SK-MEL-5 (cell line): Measurements from ENCODE around the gene MTERF4. TPM values are rescaled to one million over a fixed set of nuclear protein-coding genes. Genes with fewer than 3 reads are reported as not detected.

Source experiments
- DNase-seq: peaks from one replicate; pipeline ENCODE4 v3.0.0-alpha.2; 2016; ENCODE audit warnings: low read depth, low spot score
- in situ Hi-C: cut with HindIII; loops from 2 replicates; pipeline ENCODE4 v1.10.0; 2016; ENCODE audit warnings: low sequenced_read_pairs, high pct_unique_total_duplicates, low pct_unique_long_range_greater_than_20kb
- total RNA-seq: library from RNA; depleted of rRNA; stranded (reverse); fragments of >200 nt; shearing (Covaris generic); gene quantifications from 2 replicates; pipeline ENCODE4 v1.2.3, GENCODE V29; 2014

The MTERF4 gene
- total RNA-seq, 1 experiment from 2014 or later: 10.8 TPM

DNA sequence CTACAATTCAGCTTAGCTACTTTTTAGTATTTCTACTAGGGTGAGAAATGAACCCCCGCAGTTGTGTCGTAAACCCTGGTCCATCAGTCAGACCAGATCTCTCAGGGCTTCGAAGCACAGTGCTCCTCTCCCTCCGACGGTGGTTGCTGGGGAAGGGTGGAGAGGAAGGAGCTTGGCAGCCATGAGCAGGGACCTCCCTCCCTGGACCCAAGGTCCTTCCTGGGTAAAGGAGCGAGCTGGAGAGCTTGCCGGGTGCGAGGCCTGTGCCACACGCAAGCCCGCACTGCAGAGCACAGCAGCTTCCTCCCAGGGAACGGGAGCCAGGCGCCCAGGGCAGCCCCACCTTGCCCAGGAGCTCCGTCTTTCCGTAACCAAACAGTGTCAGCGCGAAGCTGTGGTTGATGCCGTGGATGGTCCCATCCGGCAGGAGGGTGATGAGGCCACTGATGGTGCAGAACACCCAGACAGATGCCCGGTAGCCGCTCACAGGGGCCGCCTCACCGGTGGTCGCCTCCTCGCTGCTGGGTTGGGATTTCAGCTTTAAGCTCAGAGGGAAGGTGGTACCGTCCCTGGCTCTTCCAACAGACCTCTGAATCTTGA is 34.7 kb upstream of the MTERF4 start:
- in situ Hi-C loops: no loop called here
- no peak for DNase-seq

DNA sequence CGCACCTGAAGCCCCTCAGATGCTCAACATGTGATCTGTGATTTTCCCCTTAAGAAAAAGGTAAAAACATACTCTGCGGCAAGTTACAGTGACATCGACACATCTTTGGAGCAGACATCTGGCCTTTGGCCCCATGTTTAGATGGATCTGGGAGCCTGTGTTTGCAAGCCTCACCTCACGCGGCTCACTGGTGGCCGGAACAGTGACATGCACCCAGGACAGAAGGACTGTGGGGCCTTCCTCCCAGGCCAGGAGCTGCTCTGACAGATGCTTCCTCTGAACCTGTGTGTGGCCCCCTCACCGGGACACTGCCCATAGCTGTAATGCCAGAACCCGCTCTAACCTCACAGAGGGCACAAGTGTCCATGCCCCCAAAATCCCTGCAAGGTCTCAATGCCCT is 34.1 kb upstream of the MTERF4 start:
- in situ Hi-C loops: no loop called here
- no peak for DNase-seq

DNA sequence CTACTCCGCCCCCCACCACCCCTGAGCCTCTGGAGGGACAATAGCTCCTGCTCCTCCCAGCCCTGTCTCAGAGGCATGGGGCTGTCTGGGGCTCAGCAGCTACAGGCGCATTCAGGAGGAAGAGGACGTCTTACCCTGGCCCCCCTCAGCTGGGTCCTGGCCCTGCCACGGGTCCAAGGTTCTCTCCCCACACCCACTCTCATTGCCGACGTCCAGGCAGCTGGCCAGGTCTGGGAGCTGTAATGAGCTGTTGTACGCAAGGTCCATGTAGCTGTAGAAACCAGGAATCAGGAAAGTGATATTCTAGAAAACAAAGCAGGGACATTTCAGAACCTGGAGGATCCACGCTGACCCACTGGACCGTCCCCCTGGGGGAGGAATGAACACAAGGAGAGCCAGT is 33.6 kb upstream of the MTERF4 start:
- in situ Hi-C loops: no loop called here

DNA sequence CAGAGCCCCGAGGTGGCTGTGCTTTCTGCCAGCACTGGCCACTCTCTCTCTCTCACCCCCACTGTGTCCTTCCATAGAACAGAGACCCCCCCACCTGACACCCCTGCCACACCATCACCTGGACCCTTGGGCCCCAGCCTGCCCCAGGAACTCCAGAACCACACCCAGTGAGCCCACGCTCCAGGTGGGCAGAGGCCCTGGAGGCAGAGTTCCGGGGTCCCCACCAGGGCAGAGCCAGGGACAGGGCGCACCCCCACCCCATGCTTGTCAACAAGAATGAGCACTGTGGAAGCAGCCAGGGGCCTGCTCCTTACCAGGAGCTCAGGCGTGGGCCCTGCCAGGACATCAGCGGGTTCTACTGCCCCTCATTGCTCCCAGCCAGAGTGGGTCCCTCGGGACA is 32.6 kb upstream of the MTERF4 start:
- no peak for DNase-seq
- in situ Hi-C loops: no loop called here

More for the DNA sequence above, 33.6 kb upstream of the MTERF4 start:
- DNase-seq: no peak

DNA sequence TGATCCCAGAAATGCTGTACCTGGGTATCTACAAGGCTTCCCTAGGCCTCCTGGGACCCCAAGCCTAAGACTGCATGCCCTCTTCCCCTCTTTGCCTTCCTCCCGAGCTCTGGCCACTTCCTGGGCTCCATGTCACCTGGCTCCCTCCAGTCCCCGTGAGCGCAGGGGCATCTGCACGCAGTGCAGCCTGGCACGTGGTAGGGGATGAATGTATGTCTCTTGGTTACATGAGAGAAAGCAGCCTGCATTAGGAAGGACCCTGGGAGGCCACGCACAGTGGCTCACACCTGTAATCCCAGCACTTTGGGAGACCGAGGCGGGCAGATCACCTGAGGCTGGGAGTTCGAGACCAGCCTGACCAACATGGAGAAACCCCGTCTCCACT is 31.3 kb upstream of the MTERF4 start:
- in situ Hi-C loops: no loop called here
- DNase-seq: no peak

DNA sequence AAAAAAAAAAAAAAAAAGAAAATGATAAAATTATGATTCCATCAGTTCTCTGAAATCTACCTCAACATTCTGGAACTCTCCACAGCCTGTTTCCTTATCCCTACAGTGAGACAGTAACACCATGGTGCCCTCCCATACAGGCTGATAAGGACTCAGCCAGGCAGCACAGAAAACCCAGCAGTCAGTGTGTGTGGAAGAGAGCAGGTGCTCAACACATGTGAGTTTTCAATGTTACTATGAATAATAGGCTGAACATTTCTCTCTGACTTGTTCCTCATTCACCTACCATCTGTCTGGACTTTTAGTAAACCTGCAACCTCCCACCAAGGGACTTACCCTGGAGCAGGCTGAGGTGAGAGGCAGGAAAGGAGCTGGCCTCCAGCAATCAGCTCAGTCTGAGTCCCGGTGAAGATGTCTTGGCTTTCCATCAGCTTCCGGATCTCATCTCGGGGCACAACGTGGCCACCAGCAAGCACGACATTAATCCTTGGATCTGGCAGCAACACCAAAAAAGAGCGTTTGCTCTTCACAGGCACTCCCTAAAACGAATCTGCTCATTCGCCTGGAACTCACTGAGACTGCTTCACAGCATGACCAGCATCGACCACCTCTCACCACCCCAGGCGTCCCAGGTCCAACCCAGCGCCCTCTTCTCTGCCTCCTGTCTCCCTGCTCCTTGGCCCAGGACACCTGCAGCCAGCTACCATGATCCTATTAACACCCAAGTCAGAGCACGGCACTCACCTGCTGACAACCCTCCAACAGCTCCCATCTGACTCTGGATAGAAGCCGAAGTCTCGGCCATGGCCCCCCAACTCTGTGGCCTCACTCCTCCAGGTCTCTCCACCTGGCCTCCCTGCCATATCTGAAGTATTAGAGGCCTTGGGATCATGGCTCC is 30.7 kb upstream of the MTERF4 start:
- no peak for DNase-seq
- in situ Hi-C loops: no loop called here

DNA sequence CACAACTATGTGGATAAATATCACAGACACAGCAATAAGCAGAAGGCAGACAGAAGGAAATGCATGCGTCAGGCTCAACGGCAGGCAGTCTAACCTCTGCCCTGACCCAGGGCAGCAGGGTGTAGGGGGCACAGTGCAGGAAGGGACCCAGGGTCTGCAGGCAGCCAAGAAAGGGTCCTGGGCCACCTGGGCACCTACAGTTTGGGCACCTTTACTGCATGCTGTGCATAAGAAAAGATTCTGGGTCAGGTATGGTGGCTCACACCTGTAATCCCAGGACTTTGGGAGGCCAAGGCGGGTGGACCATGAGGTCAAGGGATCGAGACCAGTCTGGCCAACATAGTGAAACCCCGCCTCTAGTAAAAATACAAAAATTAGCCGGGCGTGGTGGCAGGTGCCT is 29.4 kb upstream of the MTERF4 start:
- no peak for DNase-seq
- in situ Hi-C loops: no loop called here

DNA sequence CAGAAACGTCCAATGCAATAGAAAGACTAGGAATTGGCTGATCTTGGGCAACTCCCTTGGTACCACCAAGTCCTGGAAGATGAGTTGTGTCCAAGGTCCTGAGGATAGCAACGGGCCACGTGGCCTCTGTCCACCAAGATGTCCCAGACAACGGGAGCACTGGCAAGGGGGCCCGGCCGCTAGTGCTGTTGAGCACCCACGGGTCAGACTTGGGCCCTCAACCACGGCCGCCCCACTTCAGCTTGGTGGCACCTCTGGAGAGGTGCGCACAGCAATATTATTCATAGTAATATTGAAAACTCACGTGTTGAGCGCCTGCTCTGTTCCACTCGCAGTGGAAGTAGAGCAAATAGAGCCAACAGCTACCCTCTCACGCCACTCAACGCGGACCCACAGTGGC is 28.2 kb upstream of the MTERF4 start:
- in situ Hi-C loops: no loop called here
- no peak for DNase-seq

DNA sequence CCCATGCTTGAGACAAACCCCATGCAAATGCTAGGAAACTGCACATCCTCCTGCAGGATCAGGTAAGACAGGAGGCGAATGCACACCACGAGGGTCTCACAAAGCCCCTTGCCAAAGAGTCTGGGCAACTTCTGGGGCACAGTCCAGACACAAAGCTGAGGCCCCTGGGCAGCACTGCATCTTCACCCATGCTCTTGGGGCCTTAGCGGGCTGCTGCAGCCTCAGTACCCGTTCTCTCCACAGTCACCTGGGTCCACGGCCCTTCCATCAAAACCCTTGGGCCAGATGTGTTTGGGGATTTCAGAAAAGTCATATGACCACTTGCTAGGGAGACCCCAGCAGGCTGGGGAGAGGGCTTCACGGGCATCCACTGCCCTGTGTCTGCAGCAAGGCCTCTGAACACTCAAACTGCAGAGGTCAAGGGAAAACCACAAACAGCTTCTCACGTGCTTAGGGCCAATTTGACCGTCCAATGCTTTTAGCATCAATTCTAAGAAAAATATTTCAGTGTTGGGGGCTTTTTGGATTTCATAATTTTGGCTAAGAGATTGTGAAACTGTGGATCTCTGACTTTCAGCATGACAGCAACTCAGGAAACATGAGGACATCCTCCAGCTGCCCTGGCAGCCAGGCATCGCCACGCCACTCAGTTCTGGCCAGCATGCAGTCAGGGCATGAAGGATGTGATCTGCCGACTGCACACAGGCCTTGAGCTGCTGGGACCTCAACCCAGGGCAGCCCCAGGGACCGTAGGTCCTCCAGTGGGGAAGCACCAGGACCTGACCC is 27.2 kb upstream of the MTERF4 start:
- DNase-seq: no peak
- in situ Hi-C loops: no loop called here

DNA sequence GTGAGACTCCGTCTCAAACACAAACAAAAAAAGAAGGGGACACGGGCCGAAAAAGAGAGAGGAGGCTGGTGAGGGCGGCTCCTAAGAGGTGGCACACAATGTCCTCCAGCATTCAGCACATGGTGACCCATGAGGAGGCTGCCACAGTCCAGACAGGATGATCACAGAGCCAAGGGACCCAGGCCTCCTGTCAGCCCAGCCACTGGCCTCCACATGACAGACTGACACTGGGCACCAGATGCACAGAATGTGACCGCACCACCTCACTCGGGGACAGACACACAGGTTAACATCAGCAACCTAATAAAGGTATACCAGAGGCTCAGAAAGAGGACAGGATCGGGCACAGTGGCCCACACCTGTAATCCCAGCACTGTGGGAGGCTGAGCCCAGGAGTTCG is 26.2 kb upstream of the MTERF4 start:
- in situ Hi-C loops: no loop called here
- DNase-seq: no peak

DNA sequence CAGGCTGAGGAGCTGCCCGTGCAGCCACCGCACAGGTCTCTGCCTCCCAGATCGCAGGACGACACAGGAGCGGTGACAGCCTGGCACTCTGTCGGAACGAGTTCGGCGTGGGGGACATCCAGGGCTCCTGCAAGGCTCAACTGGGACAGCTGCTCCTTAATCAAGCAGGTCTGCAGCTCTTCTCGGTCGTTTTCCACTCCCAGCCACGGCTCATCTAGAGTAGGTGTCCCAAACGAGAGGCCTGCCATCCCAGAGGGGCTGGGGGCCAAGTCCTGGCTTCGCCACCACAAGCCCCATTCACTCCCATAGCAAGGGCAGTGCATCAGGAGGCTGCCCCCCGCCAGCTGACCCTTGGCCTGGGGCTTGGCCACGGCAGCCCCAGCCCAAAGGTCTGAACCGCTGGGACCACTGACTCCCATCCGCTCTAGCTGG is 24.7 kb upstream of the MTERF4 start:
- no peak for DNase-seq
- in situ Hi-C loops: no loop called here

DNA sequence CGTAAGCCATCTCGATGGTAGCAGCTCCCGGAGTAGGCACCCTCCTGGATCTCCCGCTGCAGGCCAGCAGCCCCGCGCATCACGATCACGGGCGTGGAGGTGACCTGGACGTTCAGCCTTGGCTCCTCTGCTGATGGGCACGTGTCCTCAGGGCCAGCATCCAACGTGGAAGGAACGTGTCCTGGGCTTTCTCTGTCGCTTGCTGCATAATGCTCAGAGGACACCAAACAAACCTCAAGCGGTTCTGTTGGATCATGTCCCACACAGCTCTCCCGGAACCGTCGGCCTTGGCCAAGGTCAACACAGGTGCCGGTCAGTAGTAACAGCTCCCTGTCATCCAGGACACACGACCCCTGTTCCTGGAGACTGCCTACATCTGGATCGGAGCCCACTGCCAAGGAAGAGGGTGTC is 24.1 kb upstream of the MTERF4 start:
- in situ Hi-C loops: no loop called here

DNA sequence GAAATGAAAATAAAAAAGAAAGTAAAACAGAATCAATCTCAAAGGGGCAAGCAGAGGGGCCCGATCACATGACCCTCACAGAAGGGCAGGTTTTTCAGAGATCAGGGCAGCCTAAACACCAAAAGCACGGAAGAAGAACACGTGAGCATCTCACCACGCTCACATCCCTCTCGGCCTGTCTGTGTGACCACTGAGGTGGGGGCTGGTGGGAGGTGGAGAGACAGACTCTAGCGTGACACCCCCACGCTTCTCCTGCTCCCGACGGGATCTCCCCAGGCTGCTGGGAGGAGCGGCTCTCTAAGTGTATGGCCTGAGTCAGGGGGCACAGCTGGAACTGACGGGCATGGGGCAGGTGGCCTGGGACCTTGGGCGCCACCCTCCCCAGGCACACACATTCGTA is 23.5 kb upstream of the MTERF4 start:
- in situ Hi-C loops: no loop called here
- DNase-seq: no peak

More for the DNA sequence above, 24.1 kb upstream of the MTERF4 start:
- no peak for DNase-seq

DNA sequence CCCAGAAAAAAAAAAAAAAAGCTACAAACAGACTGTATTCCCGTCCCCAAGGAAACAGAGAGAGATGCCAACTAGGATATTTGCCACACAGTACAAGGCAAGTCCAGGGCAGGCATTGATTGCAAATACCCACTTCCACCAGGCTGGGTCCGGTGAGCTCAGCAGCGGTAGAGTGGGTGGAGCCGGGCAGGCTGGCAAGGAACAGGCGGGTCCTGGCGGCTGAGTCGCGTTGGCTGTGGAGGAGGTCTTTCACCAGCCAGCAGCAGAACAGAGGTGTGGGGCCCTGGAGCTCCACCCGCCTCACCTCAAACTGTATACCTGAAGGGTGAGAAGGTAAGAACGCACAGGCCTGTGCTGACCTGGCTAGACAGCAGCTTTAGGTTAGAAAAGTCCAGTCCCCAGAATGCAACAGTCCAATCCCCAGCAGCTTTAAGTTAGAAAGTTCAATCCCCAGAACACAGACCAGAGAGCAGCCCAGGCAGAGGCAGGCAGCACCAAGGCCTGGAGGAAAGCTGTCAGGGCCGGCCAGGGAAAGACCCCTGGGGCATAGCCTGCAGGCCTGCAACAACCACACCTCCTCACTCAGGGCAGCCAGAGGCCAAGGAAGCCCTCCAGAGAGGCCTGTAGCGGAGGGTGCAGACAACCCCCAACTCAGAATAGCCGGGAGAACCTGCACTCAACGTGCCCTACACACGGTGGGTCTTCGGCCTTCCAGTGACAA is 21.9 kb upstream of the MTERF4 start:
- DNase-seq: no peak
- in situ Hi-C loops: no loop called here

DNA sequence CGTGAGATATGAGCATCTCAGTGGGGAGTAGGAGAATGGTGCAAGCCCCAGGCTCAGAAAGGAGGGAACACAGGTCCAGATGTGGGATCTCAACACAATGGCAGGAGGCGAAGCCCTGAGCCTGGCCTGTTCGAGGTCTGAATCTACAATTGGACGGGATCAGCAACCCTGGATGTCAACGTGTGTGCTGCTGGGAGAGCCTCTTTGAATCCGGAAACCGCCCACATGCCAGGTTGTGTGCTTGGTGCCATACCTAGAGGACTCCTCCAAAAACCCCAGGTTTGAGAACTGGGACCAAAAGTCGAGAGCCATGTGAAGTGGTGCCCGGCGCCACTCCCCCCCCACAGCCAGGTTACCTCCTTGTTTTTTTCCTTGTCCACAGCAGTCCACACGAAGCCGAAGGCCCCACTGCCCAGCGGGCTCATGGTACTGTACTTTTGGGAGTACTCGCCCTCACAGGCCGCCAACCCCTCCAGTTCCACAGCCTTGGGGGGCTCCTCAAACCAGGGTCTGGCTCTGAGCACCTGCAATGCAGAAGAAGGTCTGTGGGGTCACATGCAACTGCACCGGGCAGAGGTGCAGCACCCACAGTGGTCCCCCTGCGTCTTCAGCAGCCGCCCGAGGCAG is 20.4 kb upstream of the MTERF4 start:
- in situ Hi-C loops: no loop called here
- DNase-seq: no peak

DNA sequence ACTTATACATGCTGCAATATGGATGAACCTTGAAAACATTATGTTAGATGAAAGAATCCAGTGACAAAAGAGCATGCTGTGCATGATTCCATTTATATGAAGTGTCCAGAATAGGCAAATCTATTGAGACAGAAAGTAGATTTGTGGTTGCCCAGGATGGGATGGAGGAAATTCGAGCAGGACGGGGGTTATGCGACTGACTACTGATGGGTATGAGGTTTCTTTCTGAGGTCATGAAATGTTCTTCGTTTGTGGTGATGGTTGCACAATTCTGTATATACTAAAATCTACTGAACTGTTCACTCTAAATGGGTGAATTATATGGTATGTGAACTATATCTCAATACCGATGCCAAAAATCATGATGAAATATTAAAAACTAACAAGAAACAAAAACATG is 18.9 kb upstream of the MTERF4 start:
- in situ Hi-C loops: no loop called here
- no peak for DNase-seq

DNA sequence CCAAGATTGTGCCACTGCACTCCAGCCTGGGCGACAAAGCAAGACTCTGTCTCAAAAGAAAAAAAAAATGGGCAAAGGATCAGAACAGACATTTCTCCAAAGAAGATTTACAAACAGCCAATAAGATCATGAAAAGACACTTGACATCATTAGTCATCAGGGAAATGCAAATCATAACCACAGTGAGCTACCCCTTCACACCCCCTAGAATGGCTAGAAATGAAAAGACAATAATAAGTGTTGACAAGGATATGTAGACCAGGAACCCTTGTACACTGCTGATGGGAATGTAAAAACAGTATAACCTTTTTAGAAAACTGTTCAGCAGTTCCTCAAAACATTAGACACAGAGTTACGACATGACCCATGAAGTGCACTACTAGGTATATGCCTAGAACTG is 18.4 kb upstream of the MTERF4 start:
- DNase-seq: no peak
- in situ Hi-C loops: no loop called here
